ENCODE measurements around the gene MED13. TPM values are rescaled to one million over a fixed set of nuclear protein-coding genes. Genes with fewer than 3 reads are reported as not detected.

Gene MED13, protein sequence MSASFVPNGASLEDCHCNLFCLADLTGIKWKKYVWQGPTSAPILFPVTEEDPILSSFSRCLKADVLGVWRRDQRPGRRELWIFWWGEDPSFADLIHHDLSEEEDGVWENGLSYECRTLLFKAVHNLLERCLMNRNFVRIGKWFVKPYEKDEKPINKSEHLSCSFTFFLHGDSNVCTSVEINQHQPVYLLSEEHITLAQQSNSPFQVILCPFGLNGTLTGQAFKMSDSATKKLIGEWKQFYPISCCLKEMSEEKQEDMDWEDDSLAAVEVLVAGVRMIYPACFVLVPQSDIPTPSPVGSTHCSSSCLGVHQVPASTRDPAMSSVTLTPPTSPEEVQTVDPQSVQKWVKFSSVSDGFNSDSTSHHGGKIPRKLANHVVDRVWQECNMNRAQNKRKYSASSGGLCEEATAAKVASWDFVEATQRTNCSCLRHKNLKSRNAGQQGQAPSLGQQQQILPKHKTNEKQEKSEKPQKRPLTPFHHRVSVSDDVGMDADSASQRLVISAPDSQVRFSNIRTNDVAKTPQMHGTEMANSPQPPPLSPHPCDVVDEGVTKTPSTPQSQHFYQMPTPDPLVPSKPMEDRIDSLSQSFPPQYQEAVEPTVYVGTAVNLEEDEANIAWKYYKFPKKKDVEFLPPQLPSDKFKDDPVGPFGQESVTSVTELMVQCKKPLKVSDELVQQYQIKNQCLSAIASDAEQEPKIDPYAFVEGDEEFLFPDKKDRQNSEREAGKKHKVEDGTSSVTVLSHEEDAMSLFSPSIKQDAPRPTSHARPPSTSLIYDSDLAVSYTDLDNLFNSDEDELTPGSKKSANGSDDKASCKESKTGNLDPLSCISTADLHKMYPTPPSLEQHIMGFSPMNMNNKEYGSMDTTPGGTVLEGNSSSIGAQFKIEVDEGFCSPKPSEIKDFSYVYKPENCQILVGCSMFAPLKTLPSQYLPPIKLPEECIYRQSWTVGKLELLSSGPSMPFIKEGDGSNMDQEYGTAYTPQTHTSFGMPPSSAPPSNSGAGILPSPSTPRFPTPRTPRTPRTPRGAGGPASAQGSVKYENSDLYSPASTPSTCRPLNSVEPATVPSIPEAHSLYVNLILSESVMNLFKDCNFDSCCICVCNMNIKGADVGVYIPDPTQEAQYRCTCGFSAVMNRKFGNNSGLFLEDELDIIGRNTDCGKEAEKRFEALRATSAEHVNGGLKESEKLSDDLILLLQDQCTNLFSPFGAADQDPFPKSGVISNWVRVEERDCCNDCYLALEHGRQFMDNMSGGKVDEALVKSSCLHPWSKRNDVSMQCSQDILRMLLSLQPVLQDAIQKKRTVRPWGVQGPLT (N-terminal part only)
- total RNA-seq: 10 to 100 TPM; 41.9 to 51.7 (median 49.1) TPM

DNA sequence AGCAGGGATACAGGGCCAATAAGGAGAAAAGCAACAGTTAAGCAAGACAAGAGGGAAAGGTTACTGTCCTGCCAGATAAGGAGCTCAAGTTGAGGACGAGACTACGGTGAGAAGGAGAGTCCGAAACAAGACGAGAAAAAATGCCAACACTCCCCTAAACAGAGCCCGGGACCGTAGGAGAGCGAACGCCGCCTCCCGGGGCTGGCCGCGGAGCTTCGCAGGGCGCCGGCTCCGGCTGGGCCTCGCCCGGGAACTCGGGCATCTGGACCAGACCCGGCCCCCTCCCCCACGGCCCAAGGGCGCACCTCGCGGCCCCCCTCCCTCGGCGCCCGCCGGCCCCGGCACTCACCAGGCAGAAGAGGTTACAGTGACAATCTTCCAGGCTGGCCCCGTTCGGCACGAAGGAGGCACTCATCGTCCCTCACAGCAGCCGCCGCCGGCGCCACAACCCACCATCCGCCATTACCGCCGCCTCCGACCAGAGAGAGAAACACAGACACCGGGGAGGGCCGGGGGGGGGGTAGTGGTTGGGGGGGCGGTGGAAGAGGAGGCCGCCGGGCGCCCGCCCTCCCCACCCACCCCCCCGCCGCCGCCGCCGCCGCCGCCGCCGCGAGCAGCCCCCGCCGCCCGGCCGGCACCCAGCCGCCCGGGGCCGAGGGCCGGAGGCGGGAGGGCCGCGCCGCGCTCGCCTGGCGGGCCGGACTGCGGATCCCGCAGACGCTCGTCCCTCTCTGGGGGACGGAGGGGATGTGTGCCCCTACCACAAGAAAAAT is at the start of gene MED13:
Gene MED13, minus strand, starts transcription at position 488 of the 773 bp plus-strand sequence. Its CDS starts 73 bp downstream, at position 415.
- no peaks in the 10 kb centered on the region for H3K27me3 ChIP-seq
- H3K4me1 ChIP-seq: peaks cover 31 to 50% (median 40%) of the 10 kb centered on the region in 4 donors
- under 1% methylated on average over 30 of the region's 79 CpGs for WGBS
- peak in 1 of 2 donors; percentile 16 for TF ChIP-seq POLR2AphosphoS5 (IDR thresholded peaks at IDR 0.05)
- TF ChIP-seq EP300 (IDR thresholded peaks at IDR 0.05): no peak
- H3K9me3 ChIP-seq: no peaks in the 10 kb centered on the region
- peak; percentile 92 for DNase-seq (ENCODE audit: extremely low spot score)
- intact Hi-C loops (cut with DNase I): loop anchor here (5.0 to 10.0 kb wide), 3 partner anchors 138 to 653 kb away; partner anchors contain the start of genes BRIP1 and INTS2
- peaks cover 0 to 13% (median 6%) of the 10 kb centered on the region in 4 donors for H3K36me3 ChIP-seq
- peak within 1 kb of the TSS; percentile 95 to 99 (median 98) for H3K27ac ChIP-seq (replicated peaks in 1 of 4)
- H3K4me3 ChIP-seq: peak within 1 kb of the TSS; percentile 84 to 89 (median 88)

DNA sequence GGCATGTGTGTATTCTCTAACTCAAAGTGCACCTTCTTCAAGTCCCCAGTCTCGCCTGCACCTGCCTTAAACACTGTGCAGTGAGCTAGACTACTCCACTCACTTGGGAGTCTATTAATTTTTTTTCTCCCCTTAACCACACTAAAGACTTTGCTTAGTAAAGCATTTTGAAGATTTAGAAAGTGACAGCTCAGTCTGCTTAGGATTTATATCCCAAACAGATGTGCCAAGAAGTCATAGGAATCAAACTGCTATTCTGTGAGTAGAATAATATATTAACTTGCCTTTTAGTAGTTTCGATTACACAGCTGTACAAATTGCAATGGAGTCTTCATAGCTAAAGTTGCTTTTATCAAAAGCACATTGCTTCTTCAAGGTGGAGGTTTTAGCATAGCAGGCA is 47.2 kb upstream of the MED13 start:
- Histone ChIP-seq H3K9me3 (no peaks in the 10 kb centered on the region), H3K36me3 (no peaks in the 10 kb centered on the region), H3K27ac (replicated peaks in 1 of 4) (no peak overlapping the region), H3K27me3 (peaks cover 0 to 5% (median 0%) of the 10 kb centered on the region in 4 donors), H3K4me3 (no peak overlapping the region), H3K4me1 (no peaks in the 10 kb centered on the region)
- WGBS: 81% methylated on average over 2 of the region's 2 CpGs
- intact Hi-C loops (cut with DNase I): no loop called here
- TF ChIP-seq EP300 (IDR thresholded peaks at IDR 0.05): no peak
- DNase-seq (ENCODE audit: extremely low spot score): no peak

DNA sequence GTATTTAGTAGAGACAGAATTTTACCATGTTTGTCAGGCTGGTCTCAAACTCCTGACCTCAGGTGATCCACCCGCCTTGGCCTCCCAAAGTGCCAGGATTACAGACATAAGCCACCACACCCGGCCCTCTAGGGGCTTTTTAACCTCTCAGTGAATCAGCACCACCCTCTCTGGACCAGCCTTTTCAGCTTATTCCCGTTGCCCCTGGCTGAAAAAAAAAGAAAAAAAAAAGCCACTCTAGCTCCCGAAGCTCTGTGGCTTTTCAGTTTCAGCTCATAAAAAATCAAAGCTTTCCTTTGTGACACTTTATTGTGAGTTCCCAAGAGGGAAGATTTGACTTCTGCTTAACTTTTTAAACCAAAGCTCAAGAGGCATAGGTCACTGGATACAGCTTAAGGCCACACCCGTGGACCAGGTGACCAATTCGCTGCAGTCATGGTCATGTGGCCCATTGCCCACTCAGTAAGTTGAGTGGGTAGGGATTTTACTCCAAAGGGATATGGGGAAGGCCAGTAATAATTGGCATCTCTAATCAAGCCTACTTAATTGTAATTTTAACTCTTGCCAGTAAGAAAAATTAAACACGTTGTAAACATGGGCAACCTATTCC is 46.6 kb upstream of the MED13 start:
- no peaks in the 10 kb centered on the region for H3K4me1 ChIP-seq

DNA sequence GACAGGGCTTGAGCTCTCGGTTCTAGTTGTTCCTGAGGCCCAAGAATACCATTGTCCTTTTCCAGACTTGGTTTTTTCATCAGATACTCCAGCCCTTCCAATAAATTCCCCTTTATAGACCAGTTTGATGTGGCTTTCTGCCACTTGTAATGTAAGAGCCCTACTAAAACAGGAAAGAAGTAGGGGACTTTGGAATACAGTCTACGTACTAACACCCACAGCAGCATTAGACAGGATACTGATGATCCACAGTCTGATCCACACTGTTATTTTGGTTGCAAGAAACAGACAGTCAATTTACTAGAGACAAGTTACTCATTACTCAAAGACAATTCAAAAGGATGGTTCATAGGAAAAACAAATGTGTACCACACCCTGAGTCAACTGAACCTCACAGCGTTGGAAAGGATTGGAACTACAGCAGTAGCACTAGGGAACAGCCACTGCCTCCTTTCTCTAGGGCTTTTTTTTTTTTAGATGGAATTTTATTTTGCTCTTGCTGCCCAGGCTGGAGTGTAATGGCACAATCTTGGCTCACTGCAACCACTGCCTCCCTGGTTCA is 45.9 kb upstream of the MED13 start:
- no peak for DNase-seq (ENCODE audit: extremely low spot score)
- Histone ChIP-seq H3K9me3 (no peaks in the 10 kb centered on the region), H3K4me1 (no peaks in the 10 kb centered on the region), H3K27me3 (peaks cover 0 to 5% (median 0%) of the 10 kb centered on the region in 4 donors), H3K27ac (replicated peaks in 1 of 4) (no peak overlapping the region), H3K36me3 (no peaks in the 10 kb centered on the region), H3K4me3 (no peak overlapping the region)
- TF ChIP-seq EP300 (IDR thresholded peaks at IDR 0.05) (no peak), POLR2A (IDR thresholded peaks at IDR 0.05; ENCODE audit: low read depth) (no peak)
- TF ChIP-seq, protein P1, sequence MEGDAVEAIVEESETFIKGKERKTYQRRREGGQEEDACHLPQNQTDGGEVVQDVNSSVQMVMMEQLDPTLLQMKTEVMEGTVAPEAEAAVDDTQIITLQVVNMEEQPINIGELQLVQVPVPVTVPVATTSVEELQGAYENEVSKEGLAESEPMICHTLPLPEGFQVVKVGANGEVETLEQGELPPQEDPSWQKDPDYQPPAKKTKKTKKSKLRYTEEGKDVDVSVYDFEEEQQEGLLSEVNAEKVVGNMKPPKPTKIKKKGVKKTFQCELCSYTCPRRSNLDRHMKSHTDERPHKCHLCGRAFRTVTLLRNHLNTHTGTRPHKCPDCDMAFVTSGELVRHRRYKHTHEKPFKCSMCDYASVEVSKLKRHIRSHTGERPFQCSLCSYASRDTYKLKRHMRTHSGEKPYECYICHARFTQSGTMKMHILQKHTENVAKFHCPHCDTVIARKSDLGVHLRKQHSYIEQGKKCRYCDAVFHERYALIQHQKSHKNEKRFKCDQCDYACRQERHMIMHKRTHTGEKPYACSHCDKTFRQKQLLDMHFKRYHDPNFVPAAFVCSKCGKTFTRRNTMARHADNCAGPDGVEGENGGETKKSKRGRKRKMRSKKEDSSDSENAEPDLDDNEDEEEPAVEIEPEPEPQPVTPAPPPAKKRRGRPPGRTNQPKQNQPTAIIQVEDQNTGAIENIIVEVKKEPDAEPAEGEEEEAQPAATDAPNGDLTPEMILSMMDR (IDR thresholded peaks at IDR 0.05): no peak
- intact Hi-C loops (cut with DNase I): no loop called here
- WGBS: 76% methylated on average over 3 of the region's 3 CpGs

More for the DNA sequence above, 46.6 kb upstream of the MED13 start:
- 78% methylated on average over 7 of the region's 7 CpGs for WGBS
- peaks cover 0 to 5% (median 0%) of the 10 kb centered on the region in 4 donors for H3K27me3 ChIP-seq
- no peak overlapping the region for H3K4me3 ChIP-seq
- TF ChIP-seq, protein P1 (IDR thresholded peaks at IDR 0.05): no peak
- no peak for TF ChIP-seq POLR2A (IDR thresholded peaks at IDR 0.05; ENCODE audit: low read depth)
- intact Hi-C loops (cut with DNase I): no loop called here
- no peaks in the 10 kb centered on the region for H3K36me3 ChIP-seq
- no peak for DNase-seq (ENCODE audit: extremely low spot score)
- H3K27ac ChIP-seq (replicated peaks in 1 of 4): no peak overlapping the region
- H3K9me3 ChIP-seq: no peaks in the 10 kb centered on the region
